ENCODE results near the gene POU2AF1. TPM values are rescaled to one million over a fixed set of nuclear protein-coding genes. Genes with fewer than 3 reads are reported as not detected.

POU2AF1 gene
- total and polyA plus RNA-seq, 2 of the 13 experiments (the other 11 are each of a cell fraction or from before 2014, with no cell fraction given) = 1.9 to 3.6 TPM

DNA sequence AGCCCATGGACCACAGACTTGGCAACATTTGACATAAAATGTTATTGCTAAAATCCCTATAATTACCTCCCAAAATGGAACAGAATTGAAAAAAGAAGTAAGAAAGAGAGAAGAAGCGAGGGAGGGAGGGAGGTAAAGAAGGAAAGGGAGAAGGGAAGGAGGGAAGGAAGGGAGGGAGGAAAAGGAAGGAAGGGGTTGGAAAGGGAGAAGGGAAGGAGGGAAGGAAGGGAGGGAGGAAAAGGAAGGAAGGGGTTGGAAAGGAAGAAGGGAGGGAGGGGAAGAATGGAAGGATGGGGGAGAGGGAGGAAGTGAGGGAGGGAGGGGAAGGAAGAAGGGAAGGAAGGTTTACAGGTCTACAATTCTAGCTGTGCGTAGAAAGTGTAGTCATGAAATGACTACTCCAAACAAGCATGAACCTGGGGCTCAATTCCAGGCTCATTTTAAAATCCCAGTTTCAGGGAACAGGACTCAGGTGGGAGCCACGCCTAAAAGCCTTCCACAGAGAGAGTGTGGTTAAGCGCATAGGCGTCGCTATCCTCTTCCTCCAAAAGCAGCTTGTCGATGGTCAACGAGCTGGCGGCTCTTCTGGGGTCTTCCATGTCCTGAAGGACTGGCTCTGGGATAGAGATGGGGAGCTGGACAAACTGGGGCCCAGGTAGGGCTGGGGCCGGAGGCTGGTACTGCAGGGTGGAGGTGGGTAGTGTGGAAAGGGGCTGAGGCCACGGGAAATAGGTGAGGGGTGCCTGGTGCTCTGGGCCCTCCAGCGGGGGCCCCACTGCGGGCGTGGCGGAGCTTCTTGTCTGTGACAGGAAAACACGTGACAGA, 25.1 kb downstream of the POU2AF1 start:
- ATAC-seq = no peak

More for the DNA sequence above, 25.1 kb downstream of the POU2AF1 start:
- no peak overlapping the region for H2AFZ ChIP-seq (ENCODE audit: low read length)
- POLR2A ChIA-PET = interaction anchor here (0.8 to 12.2 kb wide), 5 partner anchors 17 to 73 kb away, joined by 3 to 197 read pairs (median 6); partner anchors contain the start of gene POU2AF3
- H3K9ac ChIP-seq (ENCODE audit: insufficient read depth, low read depth, low read length) = no peak overlapping the region
- peaks cover 86% of the 10 kb centered on the region for H3K4me1 ChIP-seq (ENCODE audit: insufficient read depth, low read length)
- TF ChIP-seq PRPF4 (IDR thresholded peaks at IDR 0.05; ENCODE audit: low read depth, low read length, poor library complexity, severe bottlenecking) (peak; percentile 25), ZBTB38 (CRISPR knock-in tag; IDR thresholded peaks at IDR 0.05) (peak; percentile 75; the same call in 1 of the 2 replicates), HNRNPK (IDR thresholded peaks at IDR 0.05; ENCODE audit: low read depth, low read length, poor library complexity, severe bottlenecking) (peak; percentile 81), PLRG1 (conservative IDR thresholded peaks at IDR 0.05) (no peak), PCBP2 (optimal IDR thresholded peaks at IDR 0.05; ENCODE audit: low read depth, low read length, poor library complexity, severe bottlenecking) (peak; percentile 99), NRL (CRISPR knock-in tag; IDR thresholded peaks at IDR 0.05; ENCODE audit: borderline replicate concordance) (0 out of 2 replicates have a peak, but pooled peaks have one; percentile 28)
- TF ChIP-seq, protein P1, sequence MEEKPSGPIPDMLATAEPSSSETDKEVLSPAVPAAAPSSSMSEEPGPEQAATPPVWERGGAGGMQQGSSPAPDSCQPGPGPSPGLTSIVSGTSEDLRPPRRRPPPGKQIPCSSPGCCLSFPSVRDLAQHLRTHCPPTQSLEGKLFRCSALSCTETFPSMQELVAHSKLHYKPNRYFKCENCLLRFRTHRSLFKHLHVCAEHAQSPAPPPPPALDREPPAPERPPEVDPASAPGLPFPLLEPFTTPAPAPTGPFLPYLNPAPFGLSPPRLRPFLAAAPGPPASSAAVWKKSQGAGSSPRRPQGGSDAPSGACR (CRISPR knock-in tag; IDR thresholded peaks at IDR 0.05) = no peak
- TF ChIP-seq, protein P2, sequence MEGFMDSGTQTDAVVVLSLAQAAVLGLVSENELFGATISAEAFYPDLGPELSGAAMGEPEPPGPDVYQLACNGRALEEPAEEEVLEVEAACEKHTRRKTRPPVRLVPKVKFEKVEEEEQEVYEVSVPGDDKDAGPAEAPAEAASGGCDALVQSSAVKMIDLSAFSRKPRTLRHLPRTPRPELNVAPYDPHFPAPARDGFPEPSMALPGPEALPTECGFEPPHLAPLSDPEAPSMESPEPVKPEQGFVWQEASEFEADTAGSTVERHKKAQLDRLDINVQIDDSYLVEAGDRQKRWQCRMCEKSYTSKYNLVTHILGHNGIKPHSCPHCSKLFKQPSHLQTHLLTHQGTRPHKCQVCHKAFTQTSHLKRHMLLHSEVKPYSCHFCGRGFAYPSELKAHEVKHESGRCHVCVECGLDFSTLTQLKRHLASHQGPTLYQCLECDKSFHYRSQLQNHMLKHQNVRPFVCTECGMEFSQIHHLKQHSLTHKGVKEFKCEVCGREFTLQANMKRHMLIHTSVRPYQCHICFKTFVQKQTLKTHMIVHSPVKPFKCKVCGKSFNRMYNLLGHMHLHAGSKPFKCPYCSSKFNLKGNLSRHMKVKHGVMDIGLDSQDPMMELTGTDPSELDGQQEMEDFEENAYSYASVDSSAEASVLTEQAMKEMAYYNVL (CRISPR knock-in tag; IDR thresholded peaks at IDR 0.05; ENCODE audit: borderline replicate concordance) = no peak
- TF ChIP-seq, protein P3, sequence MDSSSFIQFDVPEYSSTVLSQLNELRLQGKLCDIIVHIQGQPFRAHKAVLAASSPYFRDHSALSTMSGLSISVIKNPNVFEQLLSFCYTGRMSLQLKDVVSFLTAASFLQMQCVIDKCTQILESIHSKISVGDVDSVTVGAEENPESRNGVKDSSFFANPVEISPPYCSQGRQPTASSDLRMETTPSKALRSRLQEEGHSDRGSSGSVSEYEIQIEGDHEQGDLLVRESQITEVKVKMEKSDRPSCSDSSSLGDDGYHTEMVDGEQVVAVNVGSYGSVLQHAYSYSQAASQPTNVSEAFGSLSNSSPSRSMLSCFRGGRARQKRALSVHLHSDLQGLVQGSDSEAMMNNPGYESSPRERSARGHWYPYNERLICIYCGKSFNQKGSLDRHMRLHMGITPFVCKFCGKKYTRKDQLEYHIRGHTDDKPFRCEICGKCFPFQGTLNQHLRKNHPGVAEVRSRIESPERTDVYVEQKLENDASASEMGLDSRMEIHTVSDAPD (CRISPR knock-in tag; IDR thresholded peaks at IDR 0.05) = no peak
- H3K79me2 ChIP-seq (ENCODE audit: insufficient read depth, low read length) = no peaks in the 10 kb centered on the region
- no TSS peak for BruUV-seq (replicated peaks)
- DNase-seq (ENCODE audit: low spot score) (no peak), FAIRE-seq (no peak)
- no peaks in the 10 kb centered on the region for H3K9me3 ChIP-seq (ENCODE audit: low read length)
- 97% methylated on average over 13 of the region's 16 CpGs for WGBS (ENCODE audit: low lambda C conversion rate)
- H3K4me2 ChIP-seq (ENCODE audit: low read depth, low read length) = no peak overlapping the region
- CTCF ChIA-PET (ENCODE audit: low intra/inter-chr PET ratio, low total read pairs) = no interaction called here
- intact Hi-C loops (cut with micrococcal nuclease; ENCODE audit: unreplicated experiment) = no loop called here
- H3K36me3 ChIP-seq (replicated peaks in 1 of 2; ENCODE audit: control insufficient read depth in 1 of 2, insufficient read depth in 2 of 2, low read length in 2 of 2) = no peaks in the 10 kb centered on the region
- H3K27me3 ChIP-seq (ENCODE audit: control insufficient read depth in 1 of 2, insufficient read depth in 2 of 2, low read length in 2 of 2) = no peaks in the 10 kb centered on the region
- no peak overlapping the region for H3K27ac ChIP-seq (ENCODE audit: extremely low read length, insufficient read depth, low read length)
- H3K4me3 ChIP-seq (replicated peaks in 1 of 3; ENCODE audit: insufficient read depth in 1 of 3, low read depth in 2 of 3, low read length in 3 of 3) = no peak overlapping the region
- no peaks in the 10 kb centered on the region for H4K20me1 ChIP-seq (ENCODE audit: insufficient read depth, low read length)
- in situ Hi-C loops (cut with HindIII; ENCODE audit: extremely low pct_ligation_motif_present, low pct_unique_long_range_greater_than_20kb) = no loop called here
